Measurements from ENCODE around the gene GPX3. TPM values are rescaled to one million over a fixed set of nuclear protein-coding genes. Genes with fewer than 3 reads are reported as not detected.

GPX3 gene
- total and polyA plus RNA-seq, 10 of the 15 experiments (the other 5 are each of a cell fraction or from before 2014, with no cell fraction given): 0.04 to 1.0 (median 0.15) TPM; not detected in 3

- Histone ChIP-seq H3K36me3 (ENCODE audit: control insufficient read depth in 2 of 2, insufficient read depth in 2 of 2, low read length in 1 of 2) (peaks cover 57 to 66% of the 10 kb centered on the region in 2 experiments), H3K27ac (ENCODE audit: control insufficient read depth, insufficient read depth) (no peak overlapping the region), H3K9me3 (replicated peaks; ENCODE audit: control insufficient read depth, insufficient read depth, low read length) (no peaks in the 10 kb centered on the region), H3K4me1 (ENCODE audit: control insufficient read depth, insufficient read depth, low read length) (peaks cover 7% of the 10 kb centered on the region), H2AFZ (ENCODE audit: control insufficient read depth, low read depth, low read length) (no peak overlapping the region), H4K20me1 (ENCODE audit: control insufficient read depth, insufficient read depth) (peaks cover 6% of the 10 kb centered on the region), H3K4me2 (ENCODE audit: control insufficient read depth, insufficient read depth) (no peak overlapping the region), H3K79me2 (ENCODE audit: control insufficient read depth, insufficient read depth, low read length) (peaks cover 26% of the 10 kb centered on the region), H3K27me3 (replicated peaks in 1 of 2; ENCODE audit: control insufficient read depth in 2 of 2, insufficient read depth in 2 of 2, low read length in 1 of 2) (no peaks in the 10 kb centered on the region), H3K4me3 (no peak overlapping the region), H3K9ac (ENCODE audit: control insufficient read depth, insufficient read depth, low read length) (no peak overlapping the region)
- FAIRE-seq (no peak), ATAC-seq (no peak), DNase-seq (ENCODE audit: low read depth, low spot score) (no peak)
- 99% methylated on average over 4 of the region's 4 CpGs for WGBS (ENCODE audit: insufficient coverage, insufficient replicate concordance, low lambda C conversion rate, missing lambda C conversion rate)
- in situ Hi-C loops (cut with MboI): loop anchor here (5.0 kb wide), 2 partner anchors 68 to 108 kb away; no protein-coding TSS in a partner anchor
- CTCF ChIA-PET: interaction anchor here (1.2 to 15.8 kb wide), 5 partner anchors 16 to 188 kb away, joined by 3 to 691 read pairs (median 30); no protein-coding TSS in a partner anchor
- RAD21 ChIA-PET (ENCODE audit: unreplicated experiment): interaction anchor here (0.6 to 3.0 kb wide), 4 partner anchors 16 to 191 kb away, joined by 3 to 9 read pairs (median 3); no protein-coding TSS in a partner anchor
- POLR2A ChIA-PET: no interaction called here
- intact Hi-C loops (cut with micrococcal nuclease; ENCODE audit: unreplicated experiment): loop anchor here (5.0 kb wide), 1 partner anchor 263 kb away; no protein-coding TSS in a partner anchor
- SMC1A ChIA-PET (ENCODE audit: uncharacterized antibody, unreplicated experiment): interaction anchor here (1.1 to 9.9 kb wide), 6 partner anchors 18 to 111 kb away, joined by 3 to 279 read pairs (median 34); no protein-coding TSS in a partner anchor
- BruUV-seq (replicated peaks): no TSS peak
- TF ChIP-seq ZBTB40 (IDR thresholded peaks at IDR 0.05; ENCODE audit: borderline replicate concordance) (no peak), ETV6 (conservative IDR thresholded peaks at IDR 0.05 in 1 of 2, IDR thresholded peaks at IDR 0.05 in 1 of 2; ENCODE audit: borderline replicate concordance in 1 of 2, low read depth in 1 of 2) (no peak), FOS (IDR thresholded peaks at IDR 0.05; ENCODE audit: borderline replicate concordance, extremely low read depth, insufficient read length) (no peak), NFXL1 (IDR thresholded peaks at IDR 0.05; ENCODE audit: borderline replicate concordance) (no peak), ATF7 (IDR thresholded peaks at IDR 0.05; ENCODE audit: low read depth) (no peak), GABPA (IDR thresholded peaks at IDR 0.05; ENCODE audit: low read depth) (no peak), TARDBP (IDR thresholded peaks at IDR 0.05; ENCODE audit: borderline replicate concordance) (no peak), NRF1 (conservative IDR thresholded peaks at IDR 0.05; ENCODE audit: low read depth, low read length) (no peak)
- TF ChIP-seq, protein P1, sequence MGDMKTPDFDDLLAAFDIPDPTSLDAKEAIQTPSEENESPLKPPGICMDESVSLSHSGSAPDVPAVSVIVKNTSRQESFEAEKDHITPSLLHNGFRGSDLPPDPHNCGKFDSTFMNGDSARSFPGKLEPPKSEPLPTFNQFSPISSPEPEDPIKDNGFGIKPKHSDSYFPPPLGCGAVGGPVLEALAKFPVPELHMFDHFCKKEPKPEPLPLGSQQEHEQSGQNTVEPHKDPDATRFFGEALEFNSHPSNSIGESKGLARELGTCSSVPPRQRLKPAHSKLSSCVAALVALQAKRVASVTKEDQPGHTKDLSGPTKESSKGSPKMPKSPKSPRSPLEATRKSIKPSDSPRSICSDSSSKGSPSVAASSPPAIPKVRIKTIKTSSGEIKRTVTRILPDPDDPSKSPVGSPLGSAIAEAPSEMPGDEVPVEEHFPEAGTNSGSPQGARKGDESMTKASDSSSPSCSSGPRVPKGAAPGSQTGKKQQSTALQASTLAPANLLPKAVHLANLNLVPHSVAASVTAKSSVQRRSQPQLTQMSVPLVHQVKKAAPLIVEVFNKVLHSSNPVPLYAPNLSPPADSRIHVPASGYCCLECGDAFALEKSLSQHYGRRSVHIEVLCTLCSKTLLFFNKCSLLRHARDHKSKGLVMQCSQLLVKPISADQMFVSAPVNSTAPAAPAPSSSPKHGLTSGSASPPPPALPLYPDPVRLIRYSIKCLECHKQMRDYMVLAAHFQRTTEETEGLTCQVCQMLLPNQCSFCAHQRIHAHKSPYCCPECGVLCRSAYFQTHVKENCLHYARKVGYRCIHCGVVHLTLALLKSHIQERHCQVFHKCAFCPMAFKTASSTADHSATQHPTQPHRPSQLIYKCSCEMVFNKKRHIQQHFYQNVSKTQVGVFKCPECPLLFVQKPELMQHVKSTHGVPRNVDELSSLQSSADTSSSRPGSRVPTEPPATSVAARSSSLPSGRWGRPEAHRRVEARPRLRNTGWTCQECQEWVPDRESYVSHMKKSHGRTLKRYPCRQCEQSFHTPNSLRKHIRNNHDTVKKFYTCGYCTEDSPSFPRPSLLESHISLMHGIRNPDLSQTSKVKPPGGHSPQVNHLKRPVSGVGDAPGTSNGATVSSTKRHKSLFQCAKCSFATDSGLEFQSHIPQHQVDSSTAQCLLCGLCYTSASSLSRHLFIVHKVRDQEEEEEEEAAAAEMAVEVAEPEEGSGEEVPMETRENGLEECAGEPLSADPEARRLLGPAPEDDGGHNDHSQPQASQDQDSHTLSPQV (IDR thresholded peaks at IDR 0.05): no peak
- TF ChIP-seq, protein P2, sequence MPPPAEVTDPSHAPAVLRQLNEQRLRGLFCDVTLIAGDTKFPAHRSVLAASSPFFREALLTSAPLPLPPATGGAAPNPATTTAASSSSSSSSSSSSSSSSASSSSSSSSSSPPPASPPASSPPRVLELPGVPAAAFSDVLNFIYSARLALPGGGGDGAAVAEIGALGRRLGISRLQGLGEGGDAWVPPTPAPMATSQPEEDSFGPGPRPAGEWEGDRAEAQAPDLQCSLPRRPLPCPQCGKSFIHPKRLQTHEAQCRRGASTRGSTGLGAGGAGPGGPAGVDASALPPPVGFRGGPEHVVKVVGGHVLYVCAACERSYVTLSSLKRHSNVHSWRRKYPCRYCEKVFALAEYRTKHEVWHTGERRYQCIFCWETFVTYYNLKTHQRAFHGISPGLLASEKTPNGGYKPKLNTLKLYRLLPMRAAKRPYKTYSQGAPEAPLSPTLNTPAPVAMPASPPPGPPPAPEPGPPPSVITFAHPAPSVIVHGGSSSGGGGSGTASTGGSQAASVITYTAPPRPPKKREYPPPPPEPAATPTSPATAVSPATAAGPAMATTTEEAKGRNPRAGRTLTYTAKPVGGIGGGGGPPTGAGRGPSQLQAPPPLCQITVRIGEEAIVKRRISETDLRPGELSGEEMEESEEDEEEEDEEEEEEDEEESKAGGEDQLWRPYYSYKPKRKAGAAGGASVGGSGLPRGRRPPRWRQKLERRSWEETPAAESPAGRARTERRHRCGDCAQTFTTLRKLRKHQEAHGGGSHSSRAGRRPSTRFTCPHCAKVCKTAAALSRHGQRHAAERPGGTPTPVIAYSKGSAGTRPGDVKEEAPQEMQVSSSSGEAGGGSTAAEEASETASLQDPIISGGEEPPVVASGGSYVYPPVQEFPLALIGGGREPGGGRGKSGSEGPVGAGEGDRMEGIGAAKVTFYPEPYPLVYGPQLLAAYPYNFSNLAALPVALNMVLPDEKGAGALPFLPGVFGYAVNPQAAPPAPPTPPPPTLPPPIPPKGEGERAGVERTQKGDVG (CRISPR knock-in tag; IDR thresholded peaks at IDR 0.05): no peak
Observed at GRCh38 chr5:151053796-151054462, 33.5 kb downstream of the GPX3 start.
